Smooth muscle cell (in vitro differentiated cells): Measurements from ENCODE around the gene SMIM1. TPM values are rescaled to one million over a fixed set of nuclear protein-coding genes. Genes with fewer than 3 reads are reported as not detected.

Source experiments
- DNase-seq: peaks from one replicate; lab custom pipeline; 2025; ENCODE audit not compliant: unreplicated experiment; lab: John Stamatoyannopoulos, UW
- H2AFZ ChIP-seq: fragments of 200-600 bp; sonication (generic); 2 replicates; pipeline ENCODE4 v1.6.0; 2016; ENCODE audit warnings: antibody characterized with exemption, low read depth, mild to moderate bottlenecking
- H3F3A ChIP-seq: fragments of 200-600 bp; sonication (generic); 2 replicates; pipeline ENCODE4 v1.6.0; 2017; ENCODE audit warnings: antibody characterized with exemption, low read depth
- H3K27ac ChIP-seq: fragments of 200-600 bp; sonication (generic); 2 replicates; pipeline ENCODE4 v1.5.1; 2016; ENCODE audit warnings: low read depth, mild to moderate bottlenecking
- H3K27me3 ChIP-seq: fragments of 200-600 bp; sonication (generic); 2 replicates; pipeline ENCODE4 v1.6.1; 2016; ENCODE audit warnings: low read depth, mild to moderate bottlenecking
- H3K36me3 ChIP-seq: fragments of 200-600 bp; sonication (generic); 2 replicates; pipeline ENCODE4 v1.5.1; 2016; ENCODE audit warnings: low read depth
- H3K4me1 ChIP-seq: fragments of 200-600 bp; sonication (generic); 2 replicates; pipeline ENCODE4 v1.5.1; 2016; ENCODE audit warnings: low read depth
- H3K4me2 ChIP-seq: fragments of 200-600 bp; sonication (generic); 2 replicates; pipeline ENCODE4 v1.6.0; 2016; ENCODE audit warnings: mild to moderate bottlenecking
- H3K4me3 ChIP-seq: fragments of 200-600 bp; sonication (generic); 2 replicates; pipeline ENCODE4 v1.5.1; 2016; ENCODE audit warnings: mild to moderate bottlenecking
- H3K79me2 ChIP-seq: fragments of 200-600 bp; sonication (generic); 2 replicates; pipeline ENCODE4 v1.6.0; 2016; ENCODE audit warnings: low read depth, mild to moderate bottlenecking
- H3K9ac ChIP-seq: fragments of 200-600 bp; sonication (generic); 2 replicates; pipeline ENCODE4 v1.6.0; 2016; ENCODE audit warnings: low read depth
- H3K9me3 ChIP-seq: fragments of 200-600 bp; sonication (generic); replicated peaks from 2 replicates; pipeline ENCODE4 v1.5.1; 2016; ENCODE audit warnings: low read depth
- H4K20me1 ChIP-seq: fragments of 200-600 bp; sonication (generic); 2 replicates; pipeline ENCODE4 v1.6.0; 2016; ENCODE audit warnings: low read depth
- WGBS: methylation state at CpG from one replicate; pipeline ENCODE4 v1.1.7; 2016; ENCODE audit warnings: low lambda C conversion rate; 5-methylcytosine and 5-hydroxymethylcytosine counted together
- polyA plus RNA-seq: library from polyadenylated mRNA; unstranded; fragments of >200 nt; fragmentation: Nextera tagmentation; extraction: Ambion mirVana; gene quantifications from 2 replicates; pipeline ENCODE4 v1.2.1, GENCODE V29; 2016
- total RNA-seq: library from RNA; depleted of rRNA; stranded (reverse); fragments of >200 nt; gene quantifications from 2 replicates; pipeline ENCODE4 v1.2.3, GENCODE V29; 2014
- TF ChIP-seq, protein P1 (sequence below): fragments of 200-600 bp; sonication (generic); IDR thresholded peaks from 2 replicates; pipeline ENCODE4 v1.5.1; 2017; ENCODE audit warnings: borderline replicate concordance, mild to moderate bottlenecking, antibody characterized with exemption; ENCODE audit not compliant: insufficient read depth, poor library complexity, severe bottlenecking

SMIM1 gene
- total and polyA plus RNA-seq, 2 experiments from 2014 or later = 1.3 to 14.9 TPM

DNA sequence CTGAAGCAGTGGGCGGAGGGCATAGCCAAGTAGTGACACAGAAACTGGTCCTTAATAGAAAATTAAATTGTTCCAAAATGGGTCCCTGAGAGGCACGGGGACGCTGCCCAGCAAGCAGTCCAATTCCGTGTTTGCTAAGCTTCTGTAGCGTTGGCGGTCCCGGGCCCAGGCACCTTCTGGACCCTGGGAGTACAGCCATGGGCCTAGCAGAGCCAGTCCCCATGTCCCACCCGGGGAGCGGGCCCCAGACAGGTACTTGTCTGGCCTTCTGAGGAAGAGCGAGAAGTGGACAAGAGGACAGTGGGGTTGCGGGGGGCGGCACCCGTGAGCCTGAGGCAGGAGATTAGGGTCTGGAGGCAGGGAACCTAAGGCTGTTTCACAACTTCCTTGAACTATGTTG lies 31.8 kb upstream of the SMIM1 start:
- no peak overlapping the region for H3K4me3 ChIP-seq
- H3K9ac ChIP-seq = no peak overlapping the region
- H3K27ac ChIP-seq = no peak overlapping the region
- DNase-seq = no peak
- no peaks in the 10 kb centered on the region for H3F3A ChIP-seq
- no peak overlapping the region for H3K4me2 ChIP-seq
- TF ChIP-seq, protein P1, sequence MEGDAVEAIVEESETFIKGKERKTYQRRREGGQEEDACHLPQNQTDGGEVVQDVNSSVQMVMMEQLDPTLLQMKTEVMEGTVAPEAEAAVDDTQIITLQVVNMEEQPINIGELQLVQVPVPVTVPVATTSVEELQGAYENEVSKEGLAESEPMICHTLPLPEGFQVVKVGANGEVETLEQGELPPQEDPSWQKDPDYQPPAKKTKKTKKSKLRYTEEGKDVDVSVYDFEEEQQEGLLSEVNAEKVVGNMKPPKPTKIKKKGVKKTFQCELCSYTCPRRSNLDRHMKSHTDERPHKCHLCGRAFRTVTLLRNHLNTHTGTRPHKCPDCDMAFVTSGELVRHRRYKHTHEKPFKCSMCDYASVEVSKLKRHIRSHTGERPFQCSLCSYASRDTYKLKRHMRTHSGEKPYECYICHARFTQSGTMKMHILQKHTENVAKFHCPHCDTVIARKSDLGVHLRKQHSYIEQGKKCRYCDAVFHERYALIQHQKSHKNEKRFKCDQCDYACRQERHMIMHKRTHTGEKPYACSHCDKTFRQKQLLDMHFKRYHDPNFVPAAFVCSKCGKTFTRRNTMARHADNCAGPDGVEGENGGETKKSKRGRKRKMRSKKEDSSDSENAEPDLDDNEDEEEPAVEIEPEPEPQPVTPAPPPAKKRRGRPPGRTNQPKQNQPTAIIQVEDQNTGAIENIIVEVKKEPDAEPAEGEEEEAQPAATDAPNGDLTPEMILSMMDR = no peak
- H3K4me1 ChIP-seq = peaks cover 3% of the 10 kb centered on the region
- WGBS = 99% methylated on average over 13 of the region's 13 CpGs
- H3K9me3 ChIP-seq = no peaks in the 10 kb centered on the region
- no peak overlapping the region for H2AFZ ChIP-seq
- no peaks in the 10 kb centered on the region for H3K27me3 ChIP-seq
- H3K79me2 ChIP-seq = no peaks in the 10 kb centered on the region
- H3K36me3 ChIP-seq = no peaks in the 10 kb centered on the region
- H4K20me1 ChIP-seq = peaks cover 25% of the 10 kb centered on the region

DNA sequence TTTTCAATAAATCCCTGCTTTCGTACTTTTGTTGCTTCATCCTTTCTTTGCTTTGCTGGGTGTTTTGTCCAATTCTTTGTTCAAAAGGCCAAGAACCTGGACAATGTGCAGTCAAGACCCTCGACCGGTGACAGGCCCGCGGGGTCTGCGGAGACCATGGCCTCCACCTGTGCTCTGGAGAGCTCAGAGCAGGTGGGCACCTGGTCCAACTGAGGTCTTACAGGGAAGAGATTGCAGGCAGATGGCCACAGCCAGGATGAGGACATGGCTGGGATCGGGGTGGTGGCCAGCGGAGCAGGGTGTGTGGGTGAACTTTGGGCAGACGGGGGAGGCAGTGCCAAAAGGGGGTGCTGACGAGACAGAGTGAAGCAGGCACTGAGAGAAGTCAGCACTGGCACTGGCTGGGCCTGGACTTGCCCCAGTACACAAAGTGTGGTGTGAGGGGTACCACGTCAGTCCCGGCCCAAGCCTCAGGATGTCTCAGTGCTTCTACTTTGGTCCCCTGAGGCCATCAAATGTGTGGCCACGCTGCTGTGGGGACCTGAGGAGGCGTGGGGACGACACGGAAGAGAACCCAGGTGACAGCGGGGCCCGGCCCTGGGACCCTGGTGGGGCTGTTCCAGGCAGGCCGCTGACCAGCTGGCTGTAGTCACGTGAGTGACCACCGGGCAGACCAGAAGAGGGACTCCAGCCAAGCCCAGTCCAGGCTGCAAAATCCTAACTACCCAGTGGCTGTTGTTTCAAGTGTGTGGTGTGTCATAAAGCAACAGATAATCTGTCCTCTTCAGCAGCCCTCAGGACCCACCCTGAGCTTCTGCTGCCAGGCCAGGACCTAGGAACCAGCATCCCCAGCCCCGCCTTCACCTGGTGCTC lies 30.7 kb upstream of the SMIM1 start:
- Histone ChIP-seq H3K9ac (no peak overlapping the region), H3K9me3 (no peaks in the 10 kb centered on the region), H3K36me3 (no peaks in the 10 kb centered on the region), H3F3A (no peaks in the 10 kb centered on the region), H3K79me2 (no peaks in the 10 kb centered on the region), H3K4me3 (no peak overlapping the region), H3K27me3 (no peaks in the 10 kb centered on the region), H3K4me1 (peaks cover 14% of the 10 kb centered on the region), H2AFZ (no peak overlapping the region), H3K27ac (no peak overlapping the region), H4K20me1 (peaks cover 29% of the 10 kb centered on the region), H3K4me2 (no peak overlapping the region)
- TF ChIP-seq, protein P1 = no peak
- 95% methylated on average over 19 of the region's 22 CpGs for WGBS
- no peak for DNase-seq

DNA sequence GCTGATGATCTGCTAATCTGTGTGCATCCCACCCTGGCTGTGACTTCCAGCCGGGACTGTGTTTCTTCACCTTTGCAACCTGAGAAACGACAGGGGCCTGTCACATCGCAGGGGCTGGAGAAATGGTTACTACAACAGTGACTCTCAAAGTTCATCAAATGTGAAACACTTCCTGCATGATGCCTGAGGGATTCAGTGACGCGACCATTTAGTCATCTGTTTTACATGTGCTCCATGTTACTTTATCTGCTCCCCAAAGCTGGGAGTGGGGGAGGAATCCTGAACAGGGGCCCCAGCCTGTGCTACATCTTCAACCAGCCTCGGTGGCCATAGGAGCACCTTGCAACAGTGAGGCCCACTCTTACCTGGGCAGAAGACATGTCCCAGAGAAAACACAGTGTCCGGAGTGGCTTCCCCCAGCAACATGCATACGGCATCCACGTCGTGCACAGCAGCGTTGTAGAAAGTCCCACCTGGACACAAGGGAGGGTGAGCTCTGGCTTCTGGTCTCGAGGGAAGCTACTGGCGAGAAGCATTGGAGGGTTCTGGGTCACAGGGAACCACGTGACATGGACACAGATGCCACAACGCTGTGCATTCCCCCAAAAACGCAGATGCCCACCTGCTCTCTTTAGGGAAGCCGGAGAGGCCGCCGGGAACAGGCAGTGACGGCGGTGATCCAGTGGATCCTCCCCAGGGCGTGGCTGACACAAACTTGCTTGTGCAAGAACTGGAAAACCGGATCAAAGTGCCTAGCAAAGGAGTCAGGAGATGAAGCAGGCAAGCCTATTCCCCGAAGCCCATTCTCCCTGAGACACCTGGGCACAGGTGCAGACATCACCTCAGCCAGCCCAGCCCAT lies 29.9 kb upstream of the SMIM1 start:
- Histone ChIP-seq H3K9ac (no peak overlapping the region), H3K9me3 (no peaks in the 10 kb centered on the region)

More for the DNA sequence above, 29.9 kb upstream of the SMIM1 start:
- no peaks in the 10 kb centered on the region for H3K27me3 ChIP-seq
- H2AFZ ChIP-seq = no peak overlapping the region
- no peaks in the 10 kb centered on the region for H3K79me2 ChIP-seq
- peaks cover 29% of the 10 kb centered on the region for H4K20me1 ChIP-seq
- WGBS = 92% methylated on average over 24 of the region's 24 CpGs
- no peaks in the 10 kb centered on the region for H3F3A ChIP-seq
- no peak for DNase-seq
- H3K4me1 ChIP-seq = peaks cover 14% of the 10 kb centered on the region
- H3K4me3 ChIP-seq = no peak overlapping the region
- TF ChIP-seq, protein P1 = no peak
- no peak overlapping the region for H3K27ac ChIP-seq
- H3K4me2 ChIP-seq = no peak overlapping the region
- no peaks in the 10 kb centered on the region for H3K36me3 ChIP-seq
